ENCODE measurements around the gene MYLK4.

Gene MYLK4

GRCh38 chr6:2695454-2696095 is 55.1 kb downstream of the MYLK4 start:
- TF ChIP-seq, protein P1, sequence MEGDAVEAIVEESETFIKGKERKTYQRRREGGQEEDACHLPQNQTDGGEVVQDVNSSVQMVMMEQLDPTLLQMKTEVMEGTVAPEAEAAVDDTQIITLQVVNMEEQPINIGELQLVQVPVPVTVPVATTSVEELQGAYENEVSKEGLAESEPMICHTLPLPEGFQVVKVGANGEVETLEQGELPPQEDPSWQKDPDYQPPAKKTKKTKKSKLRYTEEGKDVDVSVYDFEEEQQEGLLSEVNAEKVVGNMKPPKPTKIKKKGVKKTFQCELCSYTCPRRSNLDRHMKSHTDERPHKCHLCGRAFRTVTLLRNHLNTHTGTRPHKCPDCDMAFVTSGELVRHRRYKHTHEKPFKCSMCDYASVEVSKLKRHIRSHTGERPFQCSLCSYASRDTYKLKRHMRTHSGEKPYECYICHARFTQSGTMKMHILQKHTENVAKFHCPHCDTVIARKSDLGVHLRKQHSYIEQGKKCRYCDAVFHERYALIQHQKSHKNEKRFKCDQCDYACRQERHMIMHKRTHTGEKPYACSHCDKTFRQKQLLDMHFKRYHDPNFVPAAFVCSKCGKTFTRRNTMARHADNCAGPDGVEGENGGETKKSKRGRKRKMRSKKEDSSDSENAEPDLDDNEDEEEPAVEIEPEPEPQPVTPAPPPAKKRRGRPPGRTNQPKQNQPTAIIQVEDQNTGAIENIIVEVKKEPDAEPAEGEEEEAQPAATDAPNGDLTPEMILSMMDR (IDR thresholded peaks at IDR 0.05; ENCODE audit: low read depth, low read length, missing control alignments) = peak; percentile 7
- no peak overlapping the region for H3K4me3 ChIP-seq (replicated peaks; ENCODE audit: low read depth, low read length)
- no peak for DNase-seq (ENCODE audit: extremely low read depth, low read depth)

DNA sequence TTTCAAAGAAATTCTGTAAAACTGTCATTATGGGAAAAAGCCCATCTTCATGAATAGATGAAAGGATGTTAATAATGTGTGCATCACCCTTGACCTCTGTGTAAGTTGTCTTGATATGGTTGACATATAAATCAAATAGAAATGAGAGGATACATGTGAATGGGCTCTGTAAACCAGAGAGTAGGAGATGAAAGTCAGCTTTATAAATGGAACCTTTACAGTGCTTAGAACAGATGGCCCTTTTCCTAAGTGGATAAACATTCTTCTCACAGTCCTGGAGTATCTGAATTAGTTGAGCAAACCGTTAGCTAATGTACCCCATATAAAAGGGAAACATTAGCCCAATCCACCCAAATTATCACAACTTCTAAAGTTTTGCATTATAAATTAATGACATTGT is 57.5 kb downstream of the MYLK4 start:
- no peak overlapping the region for H3K4me3 ChIP-seq (replicated peaks; ENCODE audit: low read depth, low read length)
- TF ChIP-seq, protein P1 (IDR thresholded peaks at IDR 0.05; ENCODE audit: low read depth, low read length, missing control alignments) = no peak
- DNase-seq (ENCODE audit: extremely low read depth, low read depth) = no peak

- TF ChIP-seq, protein P1 (IDR thresholded peaks at IDR 0.05; ENCODE audit: low read depth, low read length, missing control alignments) = no peak
- H3K4me3 ChIP-seq (replicated peaks; ENCODE audit: low read depth, low read length) = no peak overlapping the region
- DNase-seq (ENCODE audit: extremely low read depth, low read depth) = peak; percentile 38
Observed at GRCh38 chr6:2688401-2689064, 62.2 kb downstream of the MYLK4 start.

DNA sequence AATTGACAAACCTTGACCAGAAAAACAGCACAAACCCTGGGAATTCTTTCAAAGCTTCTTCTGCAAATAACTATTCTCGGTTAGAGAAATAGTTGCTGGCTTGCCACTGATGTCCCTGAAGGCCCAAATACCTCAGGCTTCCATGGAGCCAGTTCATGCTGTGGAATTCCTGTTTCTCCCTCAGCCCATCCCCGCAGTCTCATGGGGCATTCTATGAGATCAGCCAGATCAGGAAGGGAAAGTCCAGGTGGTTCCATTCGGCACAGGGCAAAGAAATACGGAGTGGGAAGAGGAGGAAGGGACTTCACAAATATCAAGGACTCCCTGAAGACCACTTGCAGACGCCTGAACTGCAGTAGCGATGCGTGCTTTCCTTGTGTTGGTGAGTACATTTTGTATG is 63.3 kb downstream of the MYLK4 start:
- H3K4me3 ChIP-seq (replicated peaks; ENCODE audit: low read depth, low read length) = no peak overlapping the region
- TF ChIP-seq, protein P1 (IDR thresholded peaks at IDR 0.05; ENCODE audit: low read depth, low read length, missing control alignments) = no peak
- DNase-seq (ENCODE audit: extremely low read depth, low read depth) = no peak

DNA sequence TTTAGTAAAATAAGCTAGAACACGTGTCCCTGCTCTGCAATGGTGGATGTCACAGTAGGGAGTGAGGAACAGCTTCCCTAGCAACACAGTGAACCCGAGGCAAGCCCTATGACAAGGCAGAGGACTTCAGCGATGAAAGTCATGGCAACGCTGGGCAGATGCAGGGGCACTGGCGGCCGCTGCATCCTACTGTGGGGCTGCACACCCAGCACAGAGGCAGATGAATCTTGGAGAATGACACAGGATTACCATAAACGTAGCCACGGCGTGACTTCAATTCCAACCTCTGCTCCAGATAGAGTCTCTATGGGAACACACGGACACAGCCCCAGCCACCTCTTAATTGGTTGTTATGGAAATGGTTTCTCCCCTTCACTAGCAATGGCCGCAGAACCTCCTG is 64.2 kb downstream of the MYLK4 start:
- no peak overlapping the region for H3K4me3 ChIP-seq (replicated peaks; ENCODE audit: low read depth, low read length)
- TF ChIP-seq, protein P1 (IDR thresholded peaks at IDR 0.05; ENCODE audit: low read depth, low read length, missing control alignments) = no peak
- no peak for DNase-seq (ENCODE audit: extremely low read depth, low read depth)

GRCh38 chr6:2684766-2685754 is 65.7 kb downstream of the MYLK4 start:
- DNase-seq (ENCODE audit: extremely low read depth, low read depth) = no peak
- TF ChIP-seq, protein P1 (IDR thresholded peaks at IDR 0.05; ENCODE audit: low read depth, low read length, missing control alignments) = no peak
- no peak overlapping the region for H3K4me3 ChIP-seq (replicated peaks; ENCODE audit: low read depth, low read length)
